OCI-M2 (cell line): Measurements from ENCODE around the gene NPIPB2.
"Not testable (repeated sequence)": the region's sequence is repeated elsewhere in the genome, so short reads cannot be mapped to it uniquely, and the experiment has no call there.

Source experiments
- DNase-seq: peaks from one replicate; lab custom pipeline; 2025; ENCODE audit not compliant: unreplicated experiment; lab: John Stamatoyannopoulos, UW

The NPIPB2 gene

GRCh38 chr16:11962457-11962856, 20.6 kb upstream of the NPIPB2 start:
- DNase-seq: not testable (repeated sequence)

DNA sequence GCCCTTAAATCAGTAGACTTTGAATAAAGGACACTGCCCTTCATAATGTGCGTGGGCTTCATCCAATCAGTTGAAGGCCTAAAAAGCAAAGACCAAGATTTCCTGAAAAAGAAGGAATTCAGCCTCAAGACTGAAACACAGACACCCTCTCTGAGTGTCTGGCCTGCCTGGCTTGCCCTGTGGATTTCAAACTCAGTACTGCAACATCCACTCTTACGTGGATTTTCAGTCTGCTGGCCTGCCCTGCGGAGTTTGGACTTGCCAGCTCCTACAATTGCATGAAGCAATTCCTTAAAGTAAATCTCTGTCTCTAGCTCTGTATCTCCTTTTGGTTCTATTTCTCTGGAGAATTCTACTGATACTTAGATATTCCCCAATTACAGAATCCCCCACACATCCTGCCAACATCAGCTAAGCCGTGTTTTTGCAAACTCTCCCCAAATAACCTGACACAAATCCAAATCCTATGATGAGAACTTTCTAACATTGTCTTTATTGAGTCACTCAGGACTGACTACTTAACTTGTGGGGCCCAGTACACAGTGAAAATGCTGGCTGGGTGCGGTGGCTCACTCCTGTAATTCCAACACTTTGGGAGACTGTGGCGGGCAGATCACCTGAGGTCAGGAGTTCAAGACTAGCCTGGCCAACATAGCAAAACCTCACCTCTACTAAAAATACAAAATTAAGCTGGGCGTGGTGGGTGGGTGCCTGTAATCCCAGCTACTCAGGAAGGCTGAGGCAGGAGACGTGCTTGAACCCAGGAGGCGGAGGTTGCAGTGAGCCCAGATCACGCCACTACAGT, 15.9 kb upstream of the NPIPB2 start:
- no peak for DNase-seq

- no peak for DNase-seq
These were observed 14.7 kb upstream of the NPIPB2 start for GRCh38 chr16:11956558-11956957.

DNA sequence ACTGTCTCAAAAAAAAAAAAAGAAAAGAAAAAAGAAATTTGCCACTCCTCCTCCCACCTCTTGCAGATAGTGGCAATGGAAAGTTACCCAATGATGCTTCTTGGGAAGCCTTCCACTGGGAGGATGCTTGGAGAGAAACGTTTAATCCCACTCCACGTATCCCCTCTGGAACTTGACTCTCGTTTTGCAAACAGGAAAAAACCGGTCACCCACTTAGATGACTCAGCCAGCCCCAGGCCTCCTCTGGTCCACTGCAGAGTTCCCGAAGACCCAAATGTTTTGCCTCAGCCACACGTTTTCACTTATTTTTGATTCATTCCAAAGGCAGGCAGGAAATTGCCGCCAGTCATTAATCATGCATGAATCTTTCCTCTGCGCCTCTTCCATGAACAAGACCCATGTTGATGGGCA, 13.9 kb upstream of the NPIPB2 start:
- DNase-seq: no peak

- not testable (repeated sequence) for DNase-seq
These were observed 11.7 kb upstream of the NPIPB2 start for GRCh38 chr16:11953576-11953975.

GRCh38 chr16:11950388-11950787, 8.5 kb upstream of the NPIPB2 start:
- DNase-seq: no peak

GRCh38 chr16:11949527-11949926, 7.7 kb upstream of the NPIPB2 start:
- no peak for DNase-seq

DNA sequence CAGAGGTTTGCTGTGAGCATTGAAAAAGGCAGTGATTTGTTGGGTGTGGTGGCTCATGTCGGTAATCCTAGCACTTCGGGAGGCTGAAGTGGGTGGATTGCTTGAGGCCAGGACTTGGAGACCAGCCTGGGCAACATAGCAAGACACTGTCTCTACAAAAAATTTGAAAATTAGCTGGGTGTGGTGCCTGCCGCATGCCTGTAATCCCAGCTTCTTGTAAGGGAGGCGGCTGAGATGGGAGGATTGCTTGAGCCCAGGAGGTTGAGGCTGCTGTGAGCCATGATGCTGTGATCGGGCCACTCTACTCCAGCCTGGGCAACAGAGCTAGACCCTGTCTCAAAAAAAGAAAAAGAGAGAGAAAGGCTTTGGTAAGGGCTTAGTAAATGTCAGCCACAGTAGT, 7.0 kb upstream of the NPIPB2 start:
- DNase-seq: no peak

DNA sequence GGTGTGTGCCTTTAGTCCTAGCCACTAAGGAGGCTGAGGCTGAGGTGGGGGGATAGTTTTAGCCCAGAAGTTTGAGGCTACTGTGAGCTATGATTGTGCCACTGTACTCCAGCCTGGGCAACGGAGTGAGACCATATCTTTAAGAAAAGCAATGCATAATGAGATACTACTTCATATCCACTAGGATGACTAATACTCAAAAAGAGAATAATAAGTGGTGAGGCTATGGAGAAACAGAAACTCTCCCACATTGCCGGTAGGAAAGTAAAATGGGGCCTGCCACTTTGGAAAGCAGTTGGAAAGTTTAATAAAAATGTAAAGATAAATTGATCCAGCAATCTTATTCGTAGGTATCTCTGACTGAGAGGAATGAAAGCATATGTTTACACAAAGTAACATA, 4.6 kb upstream of the NPIPB2 start:
- no peak for DNase-seq

GRCh38 chr16:11927350-11927749, 14.5 kb downstream of the NPIPB2 start:
- DNase-seq: not testable (repeated sequence)

GRCh38 chr16:11924046-11924445, 17.8 kb downstream of the NPIPB2 start:
- not testable (repeated sequence) for DNase-seq

GRCh38 chr16:11916524-11917285, 25.1 kb downstream of the NPIPB2 start:
- DNase-seq: no peak

DNA sequence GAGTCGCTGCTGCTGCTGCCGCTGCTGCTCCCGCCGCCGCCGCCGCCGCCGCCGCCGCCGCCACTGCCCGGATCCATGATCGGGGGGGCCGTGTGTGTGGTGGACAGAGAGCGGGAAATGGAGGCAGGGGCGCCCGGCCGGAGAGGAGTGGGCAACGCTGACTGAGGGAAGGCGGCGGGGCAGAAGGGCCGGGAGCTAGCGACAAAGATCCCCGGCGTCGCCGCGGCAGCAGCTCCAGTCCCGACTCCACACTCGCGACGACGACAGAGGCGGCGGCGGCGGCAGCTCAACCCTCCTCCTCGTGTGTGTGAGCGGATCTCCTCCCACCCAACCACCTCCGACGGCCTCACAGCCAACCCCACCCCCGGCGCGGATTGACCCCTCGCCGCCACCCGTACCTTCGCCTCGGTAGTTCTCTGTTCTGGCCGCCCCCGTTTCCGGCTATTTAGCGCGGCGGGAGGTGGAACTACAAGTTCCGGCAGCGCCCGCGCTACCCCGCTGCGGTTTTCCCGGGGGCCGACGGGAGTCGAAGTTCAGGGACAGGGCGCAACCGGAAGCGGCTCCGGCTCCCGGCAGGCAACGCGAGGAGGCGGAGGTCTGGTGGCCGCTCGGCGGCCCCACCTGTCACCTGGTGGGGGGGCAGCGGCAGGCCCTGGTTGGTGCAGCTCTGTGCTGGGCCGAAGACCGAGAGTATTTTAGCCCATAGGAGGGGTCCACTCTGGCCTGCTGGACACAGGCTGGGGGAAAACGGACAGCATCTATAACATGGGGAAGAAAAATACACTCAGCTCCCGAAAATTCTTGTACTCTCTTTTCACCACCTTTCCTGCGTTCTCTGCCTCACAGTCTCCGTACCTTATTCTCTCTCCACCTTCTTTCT, 26.0 kb downstream of the NPIPB2 start, which contains the start of gene GSPT1:
TSS of gene GSPT1 (minus strand) at position 313 of the 880 bp plus-strand sequence. CDS start at position 77, 236 bp downstream.
- DNase-seq: peak; percentile 64

DNA sequence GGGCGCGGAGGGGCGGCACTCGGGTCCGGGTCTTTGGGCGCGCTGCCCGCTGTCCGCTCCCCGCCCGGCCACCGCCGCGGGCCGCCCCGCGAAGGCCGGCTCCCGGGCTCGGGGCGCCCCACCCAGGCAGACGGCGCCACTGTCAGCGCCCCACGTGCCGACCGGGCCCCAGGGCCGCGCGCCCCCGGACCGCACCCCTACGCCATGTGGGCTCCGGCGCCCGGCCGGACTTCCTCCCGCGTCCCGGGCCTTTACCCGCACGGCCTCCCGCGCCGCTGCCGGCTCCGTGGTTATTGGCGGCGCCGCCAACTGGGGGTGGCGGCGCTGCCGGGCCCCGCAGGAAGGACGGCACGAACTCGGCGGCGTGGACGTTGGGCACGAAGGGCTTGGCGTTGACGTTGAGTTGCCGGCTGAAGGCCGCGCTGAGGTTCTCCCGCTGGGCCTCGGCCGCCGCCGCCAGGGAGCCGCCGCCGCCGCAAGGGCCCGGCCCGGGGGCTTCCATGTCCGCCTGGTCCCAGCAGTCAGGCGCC, 26.7 kb downstream of the NPIPB2 start:
- DNase-seq: no peak

DNA sequence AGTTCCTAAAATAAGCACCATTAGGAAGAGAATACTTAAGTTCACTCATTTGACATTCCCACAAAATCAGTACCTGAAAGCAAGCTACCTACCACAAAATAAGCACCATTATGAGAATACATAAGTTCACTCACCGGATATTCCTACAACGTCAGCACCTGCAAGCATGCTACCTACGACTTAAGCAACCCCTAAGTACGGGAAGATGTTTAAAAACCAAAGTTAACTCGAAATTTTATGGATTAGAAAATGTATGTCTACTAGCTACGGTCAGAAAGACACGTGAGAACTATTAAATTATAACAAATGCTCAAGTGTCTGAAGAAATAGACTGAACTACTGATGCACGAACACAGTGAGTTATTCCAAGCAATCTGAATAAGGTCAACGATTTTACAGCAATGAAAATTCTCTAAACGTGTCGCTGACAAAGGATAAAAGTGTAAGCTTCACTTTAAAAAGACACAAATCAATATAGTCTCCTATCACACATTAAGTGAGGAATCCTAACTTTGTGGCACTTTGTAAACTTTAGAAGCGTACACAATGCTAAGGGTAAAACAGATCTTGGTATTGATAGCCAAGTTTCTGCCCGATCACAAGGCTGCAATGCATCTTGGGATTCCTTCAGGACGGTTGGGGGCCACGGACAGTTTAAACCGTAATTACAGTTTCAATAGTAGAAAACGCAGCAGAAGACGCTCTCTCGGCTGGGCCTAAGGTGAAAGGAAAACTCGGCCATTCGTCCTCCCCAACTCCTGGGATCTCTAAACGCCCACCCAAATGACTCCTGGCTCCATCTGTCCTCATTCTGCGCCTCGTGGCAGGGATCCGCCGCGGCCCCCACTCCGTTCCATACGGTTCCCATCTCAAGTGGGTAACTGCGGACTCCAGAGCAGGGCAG, 27.4 kb downstream of the NPIPB2 start:
- DNase-seq: no peak

GRCh38 chr16:11913425-11914079, 28.3 kb downstream of the NPIPB2 start:
- DNase-seq: no peak

GRCh38 chr16:11909653-11910545, 31.9 kb downstream of the NPIPB2 start:
- DNase-seq: no peak
